Prostate gland (tissue), 2 donors: ENCODE data around the gene VDAC1. TPM values are rescaled to one million over a fixed set of nuclear protein-coding genes. Genes with fewer than 3 reads are reported as not detected.

ENCODE experiments used
- DNase-seq: peaks from one replicate; pipeline ENCODE4 v3.0.0-alpha.2; 2019; ENCODE audit warnings: low spot score
- H3K27ac ChIP-seq, 2 donors: fragments of 200-600 bp; sonication (generic); 2 replicates each; pipeline ENCODE4 v1.5.1; 2017 to 2019
- H3K27me3 ChIP-seq: fragments of 200-600 bp; sonication (generic); replicated peaks from 2 replicates; pipeline ENCODE4 v1.5.1; 2019; ENCODE audit not compliant: insufficient read depth
- H3K36me3 ChIP-seq, 2 donors: fragments of 200-600 bp; sonication (generic); 1 replicate in 1 of 2; 2 replicates in 1 of 2; pipeline versions ENCODE4 v1.5.1 to v1.8.1; 2017 to 2019
- H3K4me1 ChIP-seq: fragments of 200-600 bp; sonication (generic); replicated peaks from 2 replicates; pipeline ENCODE4 v1.5.1; 2019
- H3K4me3 ChIP-seq, 2 donors: fragments of 200-600 bp; sonication (generic); 2 replicates each; pipeline ENCODE4 v1.5.1; 2017 to 2019
- H3K9me3 ChIP-seq: fragments of 200-600 bp; sonication (generic); 2 replicates; pipeline ENCODE4 v1.5.1; 2017
- CTCF ChIP-seq, 4 experiments: fragments of 200-600 bp in 2 of 4; fragments of 450-650 bp in 2 of 4; sonication (generic) in 2 of 4; IDR thresholded peaks; 1 replicate in 3 of 4; 2 replicates in 1 of 4; pipeline ENCODE4 v1.5.1; 2016 to 2019; ENCODE audit warnings: antibody characterized with exemption in 4 of 4, mild to moderate bottlenecking in 2 of 4, moderate library complexity in 2 of 4
- POLR2A ChIP-seq: fragments of 450-650 bp; IDR thresholded peaks from one replicate; pipeline ENCODE4 v1.6.1; 2016; ENCODE audit warnings: antibody characterized with exemption, mild to moderate bottlenecking
- POLR2AphosphoS5 ChIP-seq: sonication (generic); formaldehyde crosslinking; IDR thresholded peaks from one replicate; pipeline ENCODE4 v1.6.1; 2017; ENCODE audit warnings: antibody characterized with exemption
- WGBS: methylation state at CpG from one replicate; pipeline ENCODE4 v1.1.5; 2018; 5-methylcytosine and 5-hydroxymethylcytosine counted together
- intact Hi-C: fragments of 100-400 bp; cut with DNase I; formaldehyde crosslinking; loops from one replicate; pipeline ENCODE4 v1.14.2; 2022
- total RNA-seq, 2 donors: library from RNA; depleted of rRNA; stranded (reverse); fragments of >200 nt; gene quantifications; one replicate each; pipeline ENCODE4 v1.1.0, GENCODE V29; 2016

Gene VDAC1
- total RNA-seq, 2 donors from 2014 or later: 142 to 143 TPM

DNA sequence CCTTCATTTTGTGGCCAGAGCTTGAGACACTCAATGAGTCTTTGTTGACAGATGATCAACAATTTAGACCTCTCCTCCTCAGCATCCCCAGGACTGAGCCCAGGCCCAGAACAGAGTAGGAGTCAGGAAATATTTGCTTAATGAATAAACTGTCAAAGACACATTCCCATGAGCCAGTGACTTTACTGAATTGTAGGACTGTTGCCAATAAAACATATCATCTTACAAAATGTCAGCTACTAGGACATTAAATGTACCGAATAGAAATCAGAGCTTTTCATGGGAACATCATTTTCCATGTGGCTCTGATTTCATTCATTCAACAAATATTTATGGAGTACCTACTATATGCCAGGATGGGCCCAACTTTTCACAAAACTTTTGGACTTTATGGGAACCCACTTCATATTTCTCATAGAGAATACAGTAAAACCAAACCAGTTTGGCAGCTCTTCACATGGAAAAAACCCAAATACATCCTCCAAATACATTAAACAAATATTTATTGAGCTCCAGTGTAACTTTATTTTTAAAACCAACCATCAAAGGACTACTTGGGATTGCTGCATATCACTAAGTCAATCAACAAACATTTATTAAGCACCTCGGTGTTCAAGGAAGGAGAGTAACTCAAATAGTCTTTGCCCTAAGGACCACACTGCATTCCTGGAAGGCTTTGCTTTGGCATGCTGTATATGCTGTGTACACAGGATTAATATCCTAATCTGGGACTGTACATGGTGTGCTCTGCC, 11.4 kb downstream of the VDAC1 start:
- H3K27ac ChIP-seq: peak overlapping the region in 1 of 2 donors; percentile 6

DNA sequence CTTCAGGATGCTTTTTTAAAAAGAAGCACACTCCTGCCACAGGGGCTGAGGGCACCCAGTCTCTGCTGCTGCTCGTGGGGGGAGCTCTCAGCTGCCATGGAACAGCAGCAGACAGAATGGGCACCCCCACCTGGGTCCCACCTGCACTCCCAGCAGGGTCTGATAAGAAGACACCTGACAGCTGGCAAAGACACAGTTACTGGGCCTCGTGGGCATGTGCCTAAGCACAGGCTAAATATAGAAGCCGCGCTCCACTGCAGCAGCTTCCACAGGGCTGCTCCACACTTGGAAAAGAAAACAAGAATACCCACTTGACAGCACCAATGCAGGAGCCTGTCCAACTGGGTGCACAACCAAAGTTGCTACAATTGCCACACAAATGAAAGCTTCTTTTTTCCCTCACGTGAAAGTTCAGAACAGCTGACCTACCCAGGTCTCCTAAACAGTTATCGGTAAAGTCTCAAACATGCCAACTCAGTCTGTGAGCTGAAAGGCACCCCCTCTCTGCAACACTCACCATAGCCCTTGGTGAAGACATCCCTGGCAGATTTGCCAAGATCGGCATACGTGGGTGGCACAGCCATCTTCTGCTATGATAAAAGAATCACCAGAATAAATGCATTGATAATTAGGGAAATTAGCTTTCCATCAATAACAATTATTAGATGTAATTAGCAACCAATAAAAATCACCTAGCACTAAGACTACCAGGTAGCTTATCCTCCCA, 12.2 kb downstream of the VDAC1 start:
- no peak for TF ChIP-seq CTCF (IDR thresholded peaks at IDR 0.05)
- TF ChIP-seq POLR2A: no peak
- no peak for TF ChIP-seq POLR2AphosphoS5
- no peak overlapping the region for H3K4me3 ChIP-seq
- H3K27ac ChIP-seq: no peak overlapping the region
- no peak for DNase-seq
- no peaks in the 10 kb centered on the region for H3K9me3 ChIP-seq
- intact Hi-C loops: no loop called here
- peaks cover 7% of the 10 kb centered on the region for H3K4me1 ChIP-seq
- H3K27me3 ChIP-seq: no peaks in the 10 kb centered on the region
- peaks cover 0 to 9% of the 10 kb centered on the region in 2 donors for H3K36me3 ChIP-seq
- WGBS: 68% methylated on average over 8 of the region's 8 CpGs

More for the DNA sequence above, 11.4 kb downstream of the VDAC1 start:
- peak; percentile 22 for DNase-seq
- H3K36me3 ChIP-seq: peaks cover 0 to 4% of the 10 kb centered on the region in 2 donors
- H3K27me3 ChIP-seq: no peaks in the 10 kb centered on the region
- intact Hi-C loops: no loop called here
- no peak overlapping the region for H3K4me3 ChIP-seq
- H3K9me3 ChIP-seq: no peaks in the 10 kb centered on the region
- TF ChIP-seq CTCF (IDR thresholded peaks at IDR 0.05): no peak
- TF ChIP-seq POLR2A: no peak
- TF ChIP-seq POLR2AphosphoS5: peak; percentile 64
- WGBS: 14% methylated on average over 2 of the region's 2 CpGs
- H3K4me1 ChIP-seq: peaks cover 7% of the 10 kb centered on the region

GRCh38 chr5:133991171-133991910, 13.4 kb downstream of the VDAC1 start:
- WGBS: 74% methylated on average over 5 of the region's 5 CpGs
- TF ChIP-seq POLR2AphosphoS5 (no peak), POLR2A (no peak), CTCF (IDR thresholded peaks at IDR 0.05) (no peak)
- Histone ChIP-seq H3K4me1 (peaks cover 7% of the 10 kb centered on the region), H3K27ac (no peak overlapping the region), H3K4me3 (no peak overlapping the region), H3K9me3 (no peaks in the 10 kb centered on the region), H3K27me3 (no peaks in the 10 kb centered on the region), H3K36me3 (peaks cover 0 to 9% of the 10 kb centered on the region in 2 donors)
- intact Hi-C loops: no loop called here
- DNase-seq: no peak

DNA sequence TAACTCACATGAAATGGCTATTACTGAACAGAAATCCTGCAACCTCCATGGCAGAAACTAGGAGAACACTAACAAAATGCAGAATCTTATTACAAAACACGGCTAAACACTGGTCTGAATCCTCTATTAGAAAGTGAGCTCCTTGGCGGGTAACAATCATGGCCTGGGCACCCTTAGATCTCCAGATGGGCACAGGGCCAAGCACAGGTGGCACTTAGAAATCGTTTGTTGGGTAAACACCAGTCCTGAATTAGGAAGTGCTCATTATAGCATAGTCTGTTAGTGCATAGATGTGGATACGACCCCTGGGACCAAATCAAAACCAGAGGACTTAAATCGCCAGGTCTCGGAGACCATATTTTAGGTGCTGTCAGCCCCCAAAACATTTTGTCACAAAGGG, 14.4 kb downstream of the VDAC1 start:
- Histone ChIP-seq H3K27me3 (no peaks in the 10 kb centered on the region), H3K4me1 (no peaks in the 10 kb centered on the region), H3K9me3 (no peaks in the 10 kb centered on the region), H3K4me3 (no peak overlapping the region), H3K36me3 (peaks cover 0 to 9% of the 10 kb centered on the region in 2 donors), H3K27ac (no peak overlapping the region)
- intact Hi-C loops: no loop called here
- 70% methylated on average over 6 of the region's 6 CpGs for WGBS
- no peak for DNase-seq
- TF ChIP-seq CTCF (IDR thresholded peaks at IDR 0.05) (no peak), POLR2AphosphoS5 (no peak), POLR2A (no peak)
